GM18508 (cell line): ENCODE measurements around the gene CDCA3.
A peak's percentile ranks its signal among the peaks of the same experiment; 100 is the strongest.

Source experiments
- ATAC-seq: cut with Tn5 transposase; IDR thresholded peaks from one replicate; pipeline ENCODE4 v1.9.1; 2021; ENCODE audit warnings: moderate number of reproducible peaks; ENCODE audit not compliant: insufficient read depth, unreplicated experiment

CDCA3 gene

GRCh38 chr12:6858799-6859198 is 7.7 kb upstream of the CDCA3 start:
- ATAC-seq = no peak

DNA sequence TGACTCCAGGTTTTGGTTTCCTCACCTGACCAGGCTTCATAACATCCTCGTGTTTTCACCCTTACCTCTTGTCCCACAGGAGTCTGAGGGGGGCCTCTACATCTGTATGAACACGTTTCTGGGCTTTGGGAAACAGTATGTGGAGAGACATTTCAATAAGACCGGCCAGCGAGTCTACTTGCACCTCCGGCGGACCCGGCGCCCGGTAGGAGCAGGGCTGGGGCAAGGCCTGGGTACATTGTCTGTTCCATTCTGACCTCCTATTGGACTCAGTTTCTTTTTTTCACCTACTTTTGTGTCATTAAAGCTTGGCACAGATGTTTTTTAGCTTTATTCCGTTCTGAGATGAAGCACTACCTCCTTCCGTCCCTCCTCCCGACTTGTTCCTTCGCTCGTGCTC is 4.2 kb upstream of the CDCA3 start:
- no peak for ATAC-seq

DNA sequence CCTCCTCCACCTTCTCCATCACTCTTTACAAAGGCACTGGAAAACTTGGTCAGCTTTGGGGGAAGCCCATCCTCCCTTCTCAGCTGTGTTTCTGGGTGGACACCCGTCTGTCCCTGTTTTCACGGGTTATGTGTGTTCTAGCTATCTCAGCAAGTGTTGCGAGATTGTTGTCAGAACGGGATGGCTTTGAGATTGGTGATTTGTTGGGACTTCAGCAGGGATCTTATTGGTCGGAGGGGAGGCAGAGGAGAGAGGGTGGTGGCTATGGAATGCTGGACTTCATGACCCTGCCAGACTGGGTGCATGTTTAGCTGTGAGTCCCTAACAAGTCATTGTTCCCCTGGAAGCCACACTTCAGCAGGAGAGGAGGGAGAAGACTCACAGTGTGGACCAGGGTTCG is 3.0 kb upstream of the CDCA3 start:
- ATAC-seq = no peak

GRCh38 chr12:6853626-6854025 is 2.5 kb upstream of the CDCA3 start:
- ATAC-seq = no peak

DNA sequence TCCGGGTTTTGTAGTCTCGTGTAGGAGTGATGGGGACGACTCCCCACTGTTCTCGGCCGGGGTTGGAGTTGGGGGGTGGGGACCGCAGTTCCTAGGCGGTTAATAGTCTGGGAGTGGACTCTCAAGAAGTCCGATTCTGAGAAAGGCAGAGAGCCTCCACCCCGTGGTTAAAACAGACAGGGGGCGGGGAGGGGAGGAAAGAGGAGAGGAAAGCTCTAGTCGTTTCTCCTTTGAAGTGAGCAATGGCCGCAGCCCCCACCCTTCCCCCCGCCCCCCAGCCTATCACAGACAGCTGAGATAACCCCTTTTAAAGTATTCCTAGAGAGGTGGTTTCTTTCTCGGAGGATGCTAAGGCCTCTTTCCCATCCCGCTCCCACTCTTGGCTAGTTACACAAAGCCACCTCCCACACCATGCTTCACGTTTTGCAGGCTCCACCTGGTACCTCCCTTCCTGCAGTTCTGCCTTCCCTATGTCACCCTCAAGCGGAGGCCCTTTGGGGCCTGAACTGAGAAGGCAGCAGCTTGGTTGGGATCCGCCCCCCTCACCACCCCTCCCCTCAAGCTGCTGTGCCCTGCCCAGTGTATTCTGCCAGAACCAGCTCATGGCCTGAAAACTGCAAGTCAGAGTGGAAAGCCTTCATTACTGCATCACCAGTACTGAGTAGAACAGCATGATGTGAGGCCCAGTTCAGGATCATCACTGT is 1.7 kb upstream of the CDCA3 start:
- no peak for ATAC-seq

DNA sequence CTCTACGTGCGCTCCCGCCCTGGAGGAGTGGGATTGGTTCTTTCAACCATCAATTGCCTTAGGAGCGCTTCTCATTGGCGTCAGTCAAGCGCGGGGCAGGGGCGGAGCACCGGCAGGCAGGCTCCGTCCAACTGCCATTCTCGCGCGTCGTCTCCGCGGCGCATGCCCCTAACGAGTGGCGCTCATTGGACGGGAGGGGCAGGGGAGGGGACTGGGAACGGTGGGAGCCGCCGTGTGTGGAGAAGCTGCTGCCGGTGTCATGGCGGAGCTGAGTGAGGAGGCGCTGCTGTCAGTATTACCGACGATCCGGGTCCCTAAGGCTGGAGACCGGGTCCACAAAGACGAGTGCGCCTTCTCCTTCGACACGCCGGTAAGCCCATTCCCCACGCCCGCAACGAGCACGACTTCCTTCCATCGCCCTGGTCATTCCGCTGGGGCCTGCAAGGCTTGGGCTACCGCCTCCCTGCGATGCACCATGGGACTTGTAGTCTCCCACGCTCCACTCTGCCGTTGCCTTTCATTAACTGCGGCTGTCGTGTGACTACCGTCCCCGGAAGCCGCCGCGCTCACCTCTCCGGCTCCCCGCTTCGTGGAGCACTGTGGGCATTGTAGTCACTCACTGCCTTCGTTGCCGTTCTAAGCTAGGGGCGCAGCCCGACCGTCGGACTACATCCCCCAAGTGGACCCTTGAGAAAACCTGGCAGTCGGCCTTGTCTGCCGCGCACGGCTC is 1.0 kb upstream of the CDCA3 start, which contains the start of gene USP5:
Gene USP5 (plus strand): TSS at position 230 of the 730 bp plus-strand sequence. CDS start 30 bp downstream, at position 260.
- ATAC-seq = peak; percentile 59

GRCh38 chr12:6850796-6851152 is 312 bp downstream of the CDCA3 start:
- ATAC-seq = no peak

DNA sequence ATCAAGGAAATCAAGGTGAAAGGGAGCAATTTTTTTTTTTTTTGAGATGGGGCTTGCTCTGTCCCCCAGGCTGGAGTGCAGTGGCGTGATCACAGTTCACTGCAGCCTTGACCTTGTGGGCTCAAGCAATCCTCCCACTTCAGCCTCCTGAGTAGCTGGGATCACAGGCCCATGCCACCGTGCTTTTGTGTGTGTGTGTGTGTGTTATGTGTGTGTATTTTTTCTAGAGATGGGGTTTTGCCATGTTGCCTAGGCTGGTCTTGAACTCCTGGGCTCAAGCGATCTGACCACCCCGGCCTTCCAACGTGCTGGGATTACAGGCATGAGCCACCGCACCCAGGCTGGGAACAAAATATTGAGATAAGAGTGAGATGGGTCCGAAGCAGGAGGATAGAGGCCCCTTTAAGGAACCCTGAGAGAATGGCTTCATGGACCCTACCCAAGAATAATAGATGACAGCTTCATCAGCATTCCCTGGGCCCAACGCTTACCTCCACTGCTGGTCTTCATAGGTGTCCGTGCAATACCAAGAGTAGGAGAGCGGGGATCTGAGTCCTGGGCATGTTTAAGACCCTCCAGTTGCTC is 1.0 kb downstream of the CDCA3 start:
- no peak for ATAC-seq

- ATAC-seq = no peak
Measured at GRCh38 chr12:6849427-6849826, 1.7 kb downstream of the CDCA3 start.

GRCh38 chr12:6847676-6848075 is 3.4 kb downstream of the CDCA3 start:
- no peak for ATAC-seq

DNA sequence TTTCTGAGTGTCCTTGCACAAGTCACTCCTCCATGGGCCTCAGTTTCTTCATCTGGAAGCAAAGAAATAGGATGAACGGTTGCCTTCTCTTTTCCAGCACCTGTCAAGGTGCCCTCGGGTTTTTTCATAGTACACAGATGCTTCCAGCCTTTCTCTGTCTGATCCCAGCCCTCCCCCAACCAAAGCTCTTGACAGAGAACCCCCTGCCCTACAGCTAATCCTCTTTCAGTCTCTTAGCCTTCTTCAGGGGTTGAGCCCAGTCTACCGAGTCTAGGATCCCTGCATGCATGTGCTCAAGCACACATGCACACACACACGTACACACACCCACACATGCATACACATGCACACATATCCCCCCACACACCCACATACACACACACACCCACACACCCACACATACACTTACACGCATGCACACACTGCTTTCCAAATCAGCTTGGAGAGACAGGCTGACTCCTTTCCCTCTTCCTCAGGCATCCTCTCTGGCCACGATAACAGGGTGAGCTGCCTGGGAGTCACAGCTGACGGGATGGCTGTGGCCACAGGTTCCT is 4.7 kb downstream of the CDCA3 start:
- ATAC-seq = no peak

GRCh38 chr12:6845395-6845794 is 5.7 kb downstream of the CDCA3 start:
- ATAC-seq = no peak

DNA sequence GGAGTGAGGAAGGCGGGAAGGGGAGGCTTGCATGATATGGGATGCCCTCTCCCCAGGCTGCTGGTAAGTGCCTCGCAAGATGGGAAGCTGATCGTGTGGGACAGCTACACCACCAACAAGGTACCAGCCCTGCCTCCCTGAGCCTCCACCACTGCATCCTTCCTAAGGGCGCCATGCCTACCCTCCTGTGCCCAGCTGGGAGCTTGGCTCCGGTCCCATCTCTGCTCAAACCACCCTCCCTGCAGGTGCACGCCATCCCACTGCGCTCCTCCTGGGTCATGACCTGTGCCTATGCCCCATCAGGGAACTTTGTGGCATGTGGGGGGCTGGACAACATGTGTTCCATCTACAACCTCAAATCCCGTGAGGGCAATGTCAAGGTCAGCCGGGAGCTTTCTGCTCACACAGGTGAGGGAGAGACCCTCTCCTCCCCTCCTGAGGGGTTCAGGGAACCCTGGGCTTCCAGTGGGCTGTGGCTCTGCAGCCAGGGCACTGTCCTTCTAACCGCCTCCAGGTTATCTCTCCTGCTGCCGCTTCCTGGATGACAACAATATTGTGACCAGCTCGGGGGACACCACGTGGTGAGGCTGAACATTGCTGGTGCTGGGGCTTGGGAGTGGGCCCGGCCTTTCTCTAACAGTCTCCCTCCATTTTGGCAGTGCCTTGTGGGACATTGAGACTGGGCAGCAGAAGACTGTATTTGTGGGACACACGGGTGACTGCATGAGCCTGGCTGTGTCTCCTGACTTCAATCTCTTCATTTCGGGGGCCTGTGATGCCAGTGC is 7.8 kb downstream of the CDCA3 start:
- ATAC-seq = no peak

- ATAC-seq = no peak
Measured at GRCh38 chr12:6842075-6842474, 9.0 kb downstream of the CDCA3 start.

GRCh38 chr12:6840761-6841515 is 10.1 kb downstream of the CDCA3 start, which contains the start of gene GNB3:
GNB3 (plus strand) TSS chr12:6840925; CDS start chr12:6841288, 363 bp downstream.
- no peak for ATAC-seq

- ATAC-seq = no peak
Measured at GRCh38 chr12:6840330-6840729, 10.8 kb downstream of the CDCA3 start.

GRCh38 chr12:6839482-6840201 is 11.4 kb downstream of the CDCA3 start:
- no peak for ATAC-seq

DNA sequence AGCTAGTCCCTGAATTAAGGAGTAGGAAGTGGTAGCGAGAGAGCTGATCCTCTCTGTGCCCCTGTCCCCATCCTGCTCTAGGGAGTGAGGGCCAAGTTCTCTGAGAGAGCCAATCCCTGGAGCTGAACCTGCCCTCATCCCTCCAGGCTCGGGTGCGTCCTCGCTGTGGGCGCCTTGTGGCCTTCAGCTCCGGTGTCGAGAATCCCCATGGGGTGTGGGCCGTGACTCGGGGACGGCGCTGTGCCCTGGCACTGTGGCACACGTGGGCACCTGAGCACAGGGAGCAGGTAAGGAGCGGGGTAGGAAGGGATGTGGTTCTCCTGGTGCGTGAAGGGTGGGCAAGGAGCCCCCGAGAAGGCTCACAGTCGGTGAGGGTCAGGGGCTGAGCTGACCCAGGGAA is 12.2 kb downstream of the CDCA3 start:
- ATAC-seq = no peak
